ENCODE measurements around the gene OR5W2.
"Not testable (repeated sequence)": the region's sequence is repeated elsewhere in the genome, so short reads cannot be mapped to it uniquely, and the experiment has no call there.

OR5W2 gene

DNA sequence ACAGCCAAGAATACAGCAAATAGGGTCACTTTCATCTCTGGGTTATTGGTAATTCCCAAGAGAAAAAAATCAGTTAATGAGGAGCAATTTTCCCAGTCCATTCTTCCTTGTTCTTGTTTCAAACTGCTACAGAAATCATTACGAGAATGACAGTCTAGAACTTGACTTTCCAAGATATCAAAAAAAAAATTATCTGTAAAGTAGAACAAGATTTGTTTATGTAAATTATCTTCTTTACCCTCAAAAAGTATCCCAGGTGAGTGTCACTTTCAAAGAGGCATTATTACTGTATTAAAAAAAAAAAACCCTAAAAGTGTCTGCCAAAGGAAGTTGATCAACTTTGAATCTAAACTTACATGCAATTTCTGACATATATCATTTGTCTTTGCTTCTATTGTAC lies at the start of gene OR5W2:
Gene OR5W2, minus strand, starts transcription at position 101 of the 400 bp plus-strand sequence. Its CDS starts 0 bp downstream, at position 101.
- DNase-seq, result no peak

DNA sequence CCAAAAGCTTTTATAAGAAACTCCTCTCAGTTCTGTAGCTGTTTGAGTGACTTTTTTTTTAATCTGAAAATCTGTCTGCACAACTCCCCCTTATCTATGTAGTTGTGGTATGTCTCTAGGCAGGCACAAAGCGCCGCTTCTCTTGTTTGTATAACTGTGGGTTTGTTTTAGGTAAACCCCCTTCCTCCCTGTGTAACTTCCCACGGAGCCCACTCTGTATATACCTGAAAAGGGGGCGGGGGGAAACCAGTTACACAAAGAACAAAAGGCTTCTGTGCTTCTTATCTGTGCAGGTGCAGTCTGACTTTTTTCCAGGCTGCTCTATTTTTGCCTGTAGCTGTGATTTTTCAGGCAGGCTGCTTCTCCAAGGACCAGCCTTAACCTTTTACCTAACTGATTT lies 42.1 kb upstream of the OR5W2 start:
- no peak for DNase-seq

GRCh38 chr11:55949330-55949729 lies 34.9 kb upstream of the OR5W2 start:
- no peak for DNase-seq

GRCh38 chr11:55942785-55943392 lies 28.5 kb upstream of the OR5W2 start:
- DNase-seq, result peak in 1 of 2 experiments; percentile 46

DNA sequence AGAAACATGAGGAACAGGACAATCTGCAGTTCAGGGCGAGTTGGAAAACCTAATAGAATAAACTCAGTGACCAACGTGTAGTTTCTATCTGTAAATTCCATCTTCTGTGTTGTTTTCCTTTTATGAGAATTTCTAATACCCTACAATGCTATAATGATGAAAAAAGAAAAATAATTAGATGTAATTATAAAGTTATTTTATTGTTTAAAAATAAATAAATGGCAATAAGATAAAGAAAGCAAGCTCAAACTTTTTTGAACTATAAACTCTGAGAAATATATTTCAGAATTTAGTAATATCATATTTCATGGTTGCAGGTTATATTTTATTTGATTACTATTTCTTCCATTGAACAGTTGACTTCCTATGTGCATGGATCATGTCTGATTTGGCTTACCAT lies 21.9 kb upstream of the OR5W2 start, which contains the start of gene OR5I1:
Gene OR5I1, minus strand, starts transcription at position 101 of the 400 bp plus-strand sequence. Its CDS starts 0 bp downstream, at position 101.
- no peak for DNase-seq

- no peak for DNase-seq
Observed at GRCh38 chr11:55920537-55920936, 6.2 kb upstream of the OR5W2 start.

GRCh38 chr11:55902308-55902707 lies 12.1 kb downstream of the OR5W2 start:
- DNase-seq, result no peak

GRCh38 chr11:55895216-55895615 lies 19.2 kb downstream of the OR5W2 start:
- DNase-seq, result no peak

DNA sequence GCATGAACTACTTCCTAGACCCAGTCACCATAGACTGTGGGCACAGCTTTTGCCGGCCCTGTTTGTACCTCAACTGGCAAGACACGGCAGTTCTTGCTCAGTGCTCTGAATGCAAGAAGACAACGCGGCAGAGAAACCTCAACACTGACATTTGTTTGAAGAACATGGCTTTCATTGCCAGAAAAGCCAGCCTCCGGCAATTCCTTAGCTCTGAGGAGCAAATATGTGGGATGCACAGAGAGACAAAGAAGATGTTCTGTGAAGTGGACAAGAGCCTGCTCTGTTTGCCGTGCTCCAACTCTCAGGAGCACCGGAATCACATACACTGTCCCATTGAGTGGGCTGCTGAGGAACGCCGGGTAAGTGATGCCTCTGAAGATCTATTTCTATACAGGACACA lies 28.9 kb downstream of the OR5W2 start:
- DNase-seq, result not testable (repeated sequence)

GRCh38 chr11:55884995-55885394 lies 29.4 kb downstream of the OR5W2 start:
- not testable (repeated sequence) for DNase-seq

GRCh38 chr11:55882997-55883396 lies 31.4 kb downstream of the OR5W2 start, which contains the start of gene TRIM51:
TSS of gene TRIM51 (plus strand) at chr11:55883297. CDS start at chr11:55885429, 2,132 bp downstream.
- DNase-seq, result not testable (repeated sequence)

DNA sequence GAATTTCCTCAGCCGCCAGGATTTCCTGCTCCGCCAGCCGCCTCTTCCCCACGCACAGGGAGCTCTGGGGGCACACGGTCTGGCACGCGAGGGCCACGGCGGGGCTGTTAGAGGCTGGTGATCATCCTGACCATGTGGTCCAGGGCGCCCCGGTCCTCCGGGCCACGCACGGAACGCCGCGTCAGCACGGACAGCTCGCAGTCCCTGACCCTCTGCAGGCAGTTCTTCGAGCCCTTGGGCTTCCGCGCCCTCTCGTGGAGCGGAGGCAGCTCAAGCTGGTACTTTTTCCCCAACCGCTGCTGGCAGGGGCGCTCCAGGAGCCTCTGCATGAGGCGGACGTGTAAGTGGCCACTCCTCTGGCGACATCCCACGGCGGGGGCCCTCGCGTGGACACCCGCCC lies 41.2 kb downstream of the OR5W2 start:
- DNase-seq, result not testable (repeated sequence)

DNA sequence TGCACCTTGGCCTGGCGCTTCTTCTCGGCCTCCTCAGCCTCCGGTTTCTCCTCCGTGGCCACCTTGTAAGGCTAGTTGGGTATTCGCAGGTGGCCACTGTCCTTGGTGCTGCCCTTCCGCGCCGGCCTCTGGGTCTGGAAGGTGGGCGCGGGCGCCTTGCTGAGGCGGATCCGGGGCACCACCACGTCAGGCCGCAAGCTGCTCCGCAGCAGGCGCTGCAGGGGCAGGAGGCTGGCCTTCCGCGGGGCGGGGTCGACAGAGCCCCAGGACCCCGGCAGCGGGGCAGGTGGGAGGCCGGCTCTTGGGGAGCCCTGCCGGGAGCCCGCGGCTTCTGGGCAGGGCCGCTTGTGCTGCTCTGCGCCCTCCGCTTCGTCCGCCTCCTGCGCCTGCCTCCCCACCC lies 41.7 kb downstream of the OR5W2 start:
- DNase-seq, result not testable (repeated sequence)

GRCh38 chr11:55867354-55867753 lies 47.0 kb downstream of the OR5W2 start:
- DNase-seq, result not testable (repeated sequence)
